ENCODE data around the gene PUS1.

GRCh38 chr12:131900397-131900796 is 28.7 kb upstream of the PUS1 start:
- TF ChIP-seq CTCF (IDR thresholded peaks at IDR 0.05; ENCODE audit: low read depth, low read length, poor library complexity, severe bottlenecking) (no peak), EZH2phosphoT487 (IDR thresholded peaks at IDR 0.05; ENCODE audit: borderline replicate concordance, low read length) (no peak)

Measured in DOHH2 (cell line).